Osteocyte (in vitro differentiated cells): ENCODE data around the gene CNPPD1. TPM values are rescaled to one million over a fixed set of nuclear protein-coding genes. Genes with fewer than 3 reads are reported as not detected.

ENCODE experiments used
- DNase-seq: peaks from one replicate; pipeline ENCODE4 v3.0.0; 2021; ENCODE audit warnings: mixed read lengths; ENCODE audit not compliant: unreplicated experiment; ENCODE audit errors: extremely low spot score
- H3K27ac Mint-ChIP-seq: one replicate; pipeline ENCODE4 v1.8.0; 2021; ENCODE audit warnings: mild to moderate bottlenecking, mixed read lengths; ENCODE audit not compliant: unreplicated experiment
- H3K27me3 Mint-ChIP-seq: one replicate; pipeline ENCODE4 v1.8.0; 2021; ENCODE audit warnings: mixed read lengths; ENCODE audit not compliant: unreplicated experiment
- H3K36me3 Mint-ChIP-seq: one replicate; pipeline ENCODE4 v1.8.0; 2021; ENCODE audit warnings: mixed read lengths; ENCODE audit not compliant: unreplicated experiment
- H3K4me1 Mint-ChIP-seq: one replicate; pipeline ENCODE4 v1.8.0; 2021; ENCODE audit warnings: mixed read lengths; ENCODE audit not compliant: unreplicated experiment
- H3K4me3 Mint-ChIP-seq: one replicate; pipeline ENCODE4 v1.8.0; 2021; ENCODE audit warnings: mild to moderate bottlenecking, moderate library complexity, mixed read lengths; ENCODE audit not compliant: unreplicated experiment
- H3K9me3 Mint-ChIP-seq: one replicate; pipeline ENCODE4 v1.8.0; 2021; ENCODE audit warnings: mixed read lengths; ENCODE audit not compliant: unreplicated experiment
- CTCF ChIP-seq: fragments of 200-600 bp; sonication (generic); IDR thresholded peaks from 2 replicates; pipeline ENCODE4 v1.5.0; 2021; ENCODE audit warnings: antibody characterized with exemption, mild to moderate bottlenecking, moderate library complexity
- total RNA-seq: library from RNA; stranded (reverse); gene quantifications from 2 replicates; pipeline ENCODE4 v1.2.1, GENCODE V29; 2021

Gene CNPPD1
- total RNA-seq, 1 donor from 2014 or later = 45.7 TPM

DNA sequence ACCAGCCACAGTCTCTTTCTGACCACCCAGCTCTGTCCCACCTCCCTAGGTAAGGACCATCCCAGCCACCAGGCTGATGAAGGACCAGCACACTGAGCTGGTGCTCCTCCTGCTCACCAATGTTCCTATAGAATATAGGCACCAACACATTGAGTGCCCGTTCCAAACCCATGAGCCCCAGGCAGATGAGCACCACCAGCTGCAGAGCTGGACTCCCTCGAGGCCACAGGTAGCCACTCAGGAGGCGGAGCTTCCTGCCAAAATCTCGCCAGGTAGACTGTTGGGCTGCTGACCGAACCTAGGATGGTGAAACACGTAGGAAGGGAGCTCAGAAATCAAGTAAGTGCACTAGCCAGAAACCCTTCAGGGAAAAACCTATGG is 39.8 kb upstream of the CNPPD1 start:
- Mint-ChIP-seq H3K4me3 (no peak overlapping the region), H3K9me3 (no peaks in the 10 kb centered on the region), H3K27me3 (no peaks in the 10 kb centered on the region), H3K4me1 (peaks cover 25% of the 10 kb centered on the region), H3K27ac (peak overlapping the region; percentile 99), H3K36me3 (peaks cover 28% of the 10 kb centered on the region)
- no peak for TF ChIP-seq CTCF
- no peak for DNase-seq

GRCh38 chr2:219215871-219216534 is 39.3 kb upstream of the CNPPD1 start:
- Mint-ChIP-seq H3K4me1 (peaks cover 25% of the 10 kb centered on the region), H3K36me3 (peaks cover 24% of the 10 kb centered on the region), H3K4me3 (no peak overlapping the region), H3K27me3 (no peaks in the 10 kb centered on the region), H3K27ac (no peak overlapping the region), H3K9me3 (no peaks in the 10 kb centered on the region)
- DNase-seq = no peak
- TF ChIP-seq CTCF = no peak

GRCh38 chr2:219214786-219215185 is 38.1 kb upstream of the CNPPD1 start:
- Mint-ChIP-seq H3K27me3 (no peaks in the 10 kb centered on the region), H3K4me1 (peaks cover 25% of the 10 kb centered on the region), H3K4me3 (no peak overlapping the region), H3K36me3 (peaks cover 17% of the 10 kb centered on the region), H3K27ac (peak overlapping the region; percentile 5), H3K9me3 (no peaks in the 10 kb centered on the region)
- no peak for DNase-seq
- no peak for TF ChIP-seq CTCF

GRCh38 chr2:219214141-219214540 is 37.4 kb upstream of the CNPPD1 start:
- H3K4me3 Mint-ChIP-seq = no peak overlapping the region
- no peaks in the 10 kb centered on the region for H3K9me3 Mint-ChIP-seq
- H3K36me3 Mint-ChIP-seq = peaks cover 17% of the 10 kb centered on the region
- TF ChIP-seq CTCF = no peak
- H3K4me1 Mint-ChIP-seq = peaks cover 21% of the 10 kb centered on the region
- no peaks in the 10 kb centered on the region for H3K27me3 Mint-ChIP-seq
- no peak for DNase-seq
- H3K27ac Mint-ChIP-seq = peak overlapping the region; percentile 33

GRCh38 chr2:219213486-219214071 is 36.9 kb upstream of the CNPPD1 start:
- DNase-seq = no peak
- Mint-ChIP-seq H3K4me1 (peaks cover 19% of the 10 kb centered on the region), H3K27me3 (no peaks in the 10 kb centered on the region), H3K9me3 (no peaks in the 10 kb centered on the region), H3K27ac (no peak overlapping the region), H3K4me3 (no peak overlapping the region), H3K36me3 (peaks cover 17% of the 10 kb centered on the region)
- no peak for TF ChIP-seq CTCF
